Right cardiac atrium (tissue), 5 donors: Measurements from ENCODE around the gene MAPKBP1. TPM values are rescaled to one million over a fixed set of nuclear protein-coding genes. Genes with fewer than 3 reads are reported as not detected.

Experiments used
- ATAC-seq, 2 donors: fragments of 200-7000 bp; cut with Tn5 transposase; one replicate each; pipeline versions ENCODE4 v1.8.0 to v1.9.1; 2020; ENCODE audit warnings: moderate library complexity in 2 of 2, mild to moderate bottlenecking in 1 of 2
- DNase-seq, 3 donors: peaks; one replicate each; pipeline ENCODE4 v3.0.0-alpha.2; 2020
- H3K27ac ChIP-seq: one replicate; pipeline ENCODE4 v1.5.1; 2013; ENCODE audit warnings: mild to moderate bottlenecking, low read length, control low read depth, moderate library complexity
- H3K27me3 ChIP-seq: one replicate; pipeline ENCODE4 v1.6.1; 2013; ENCODE audit not compliant: control insufficient read depth, insufficient read depth
- H3K4me1 ChIP-seq: one replicate; pipeline ENCODE4 v1.6.1; 2013; ENCODE audit warnings: low read length; ENCODE audit not compliant: control insufficient read depth, insufficient read depth
- H3K4me3 ChIP-seq: one replicate; pipeline ENCODE4 v1.5.1; 2013; ENCODE audit warnings: low read length, control low read depth
- H3K9me3 ChIP-seq: one replicate; pipeline ENCODE4 v1.6.1; 2013; ENCODE audit warnings: low read length; ENCODE audit not compliant: control insufficient read depth
- WGBS: extraction: QIAGEN DNeasy Blood & Tissue Kit; methylation state at CpG from one replicate; pipeline ENCODE4 v1.1.7; 2013; 5-methylcytosine and 5-hydroxymethylcytosine counted together
- intact Hi-C, 4 donors: fragments of 100-400 bp; cut with DNase I; formaldehyde crosslinking; loops; one replicate each; pipeline versions ENCODE4 v1.11.0 to v1.14.0; 2022 to 2023
- polyA plus RNA-seq: library from polyadenylated mRNA; stranded (reverse); fragments of 200-250 nt; gene quantifications from one replicate; pipeline ENCODE4 v1.2.3, GENCODE V29; 2013
- total RNA-seq, 4 donors: library from RNA; stranded (reverse); fragmentation: NEBNext Ultra II Directional; extraction: Animal tissue kit (Norgen Biotek cat#: 25700); gene quantifications; one replicate each; pipeline ENCODE4 v1.2.1, GENCODE V29; 2021
- donor health status: healthy with polysubstance abuse.
- donor health status: DM: no; HTN: yes; CAD: no.
- donor health status: DM: no; HTN: no; CAD: no.
- donor health status: DM: no; HTN: yes; CAD: no; lungs with severe emphysema.
- donor health status: DM: yes; HTN: yes; CAD: no.

The MAPKBP1 gene
- total and polyA plus RNA-seq, 5 donors, result 11.2 to 20.4 (median 19.2) TPM

GRCh38 chr15:41857316-41857715, 83.0 kb downstream of the MAPKBP1 start:
- DNase-seq (no peak), ATAC-seq (no peak)
- Histone ChIP-seq H3K4me3 (no peak overlapping the region), H3K9me3 (no peaks in the 10 kb centered on the region), H3K27me3 (no peaks in the 10 kb centered on the region), H3K4me1 (no peaks in the 10 kb centered on the region), H3K27ac (no peak overlapping the region)
- intact Hi-C loops, result no loop called here
- 88% methylated on average over 9 of the region's 9 CpGs for WGBS

- intact Hi-C loops, result no loop called here
These were observed 84.5 kb downstream of the MAPKBP1 start for GRCh38 chr15:41858756-41859155.

GRCh38 chr15:41860049-41860828, 86.0 kb downstream of the MAPKBP1 start:
- 63% methylated on average over 15 of the region's 15 CpGs for WGBS
- H3K9me3 ChIP-seq, result no peaks in the 10 kb centered on the region
- peak in 1 of 2 donors; percentile 41 for ATAC-seq

More at GRCh38 chr15:41858756-41859155, 84.5 kb downstream of the MAPKBP1 start:
- WGBS, result 86% methylated on average over 15 of the region's 15 CpGs
- Histone ChIP-seq H3K4me1 (no peaks in the 10 kb centered on the region), H3K4me3 (no peak overlapping the region), H3K9me3 (no peaks in the 10 kb centered on the region), H3K27me3 (no peaks in the 10 kb centered on the region), H3K27ac (no peak overlapping the region)
- DNase-seq (no peak), ATAC-seq (no peak)

GRCh38 chr15:41861736-41862356, 87.6 kb downstream of the MAPKBP1 start:
- ATAC-seq (no peak), DNase-seq (no peak)
- Histone ChIP-seq H3K9me3 (no peaks in the 10 kb centered on the region), H3K27me3 (no peaks in the 10 kb centered on the region), H3K4me1 (no peaks in the 10 kb centered on the region), H3K27ac (no peak overlapping the region), H3K4me3 (no peak overlapping the region)
- 89% methylated on average over 18 of the region's 18 CpGs for WGBS
- intact Hi-C loops, result no loop called here

More at GRCh38 chr15:41860049-41860828, 86.0 kb downstream of the MAPKBP1 start:
- no peak overlapping the region for H3K4me3 ChIP-seq
- H3K27me3 ChIP-seq, result no peaks in the 10 kb centered on the region
- no peaks in the 10 kb centered on the region for H3K4me1 ChIP-seq
- H3K27ac ChIP-seq, result no peak overlapping the region
- intact Hi-C loops, result no loop called here
- DNase-seq, result no peak

- Histone ChIP-seq H3K27me3 (no peaks in the 10 kb centered on the region), H3K27ac (no peak overlapping the region), H3K4me1 (no peaks in the 10 kb centered on the region), H3K4me3 (no peak overlapping the region), H3K9me3 (no peaks in the 10 kb centered on the region)
- no peak for ATAC-seq
- no peak for DNase-seq
- WGBS, result 78% methylated on average over 19 of the region's 19 CpGs
- intact Hi-C loops, result no loop called here
These were observed 88.3 kb downstream of the MAPKBP1 start for GRCh38 chr15:41862515-41863116.

- no peak for DNase-seq
- H3K27ac ChIP-seq, result no peak overlapping the region
- no peaks in the 10 kb centered on the region for H3K4me1 ChIP-seq
- intact Hi-C loops, result no loop called here
- H3K4me3 ChIP-seq, result no peak overlapping the region
- 83% methylated on average over 18 of the region's 18 CpGs for WGBS
- ATAC-seq, result no peak
- no peaks in the 10 kb centered on the region for H3K27me3 ChIP-seq
- no peaks in the 10 kb centered on the region for H3K9me3 ChIP-seq
These were observed 91.3 kb downstream of the MAPKBP1 start for GRCh38 chr15:41865490-41866055.

GRCh38 chr15:41866263-41866703, 92.0 kb downstream of the MAPKBP1 start:
- WGBS, result 75% methylated on average over 8 of the region's 8 CpGs
- intact Hi-C loops, result no loop called here
- ATAC-seq (no peak), DNase-seq (no peak)
- Histone ChIP-seq H3K27me3 (no peaks in the 10 kb centered on the region), H3K4me1 (no peaks in the 10 kb centered on the region), H3K27ac (no peak overlapping the region), H3K9me3 (no peaks in the 10 kb centered on the region), H3K4me3 (no peak overlapping the region)

GRCh38 chr15:41866872-41867579, 92.7 kb downstream of the MAPKBP1 start:
- DNase-seq (no peak), ATAC-seq (no peak)
- 81% methylated on average over 25 of the region's 25 CpGs for WGBS
- Histone ChIP-seq H3K4me1 (no peaks in the 10 kb centered on the region), H3K27ac (no peak overlapping the region), H3K9me3 (no peaks in the 10 kb centered on the region), H3K27me3 (no peaks in the 10 kb centered on the region), H3K4me3 (no peak overlapping the region)
- intact Hi-C loops, result no loop called here

GRCh38 chr15:41868321-41868720, 94.0 kb downstream of the MAPKBP1 start:
- ATAC-seq (no peak), DNase-seq (no peak)
- 97% methylated on average over 15 of the region's 15 CpGs for WGBS
- Histone ChIP-seq H3K27ac (no peak overlapping the region), H3K4me3 (no peak overlapping the region), H3K27me3 (no peaks in the 10 kb centered on the region), H3K9me3 (no peaks in the 10 kb centered on the region), H3K4me1 (no peaks in the 10 kb centered on the region)
- intact Hi-C loops, result no loop called here

- WGBS, result 86% methylated on average over 42 of the region's 42 CpGs
- Histone ChIP-seq H3K27me3 (no peaks in the 10 kb centered on the region), H3K27ac (no peak overlapping the region), H3K9me3 (no peaks in the 10 kb centered on the region), H3K4me3 (no peak overlapping the region), H3K4me1 (no peaks in the 10 kb centered on the region)
- intact Hi-C loops, result no loop called here
- no peak for ATAC-seq
- no peak for DNase-seq
These were observed 95.7 kb downstream of the MAPKBP1 start for GRCh38 chr15:41869770-41870688.
